ENCODE measurements around the gene DEPDC1B.

GRCh38 chr5:60590172-60590571 is 109.8 kb downstream of the DEPDC1B start:
- TF ChIP-seq CTCF (IDR thresholded peaks at IDR 0.05; ENCODE audit: poor library complexity) = no peak
- no peak for TF ChIP-seq EZH2 (IDR thresholded peaks at IDR 0.05; ENCODE audit: borderline replicate concordance)

All from hepatocyte (in vitro differentiated cells).